HG03025 (cell line): Measurements from ENCODE around the gene PHACTR2.
"Not testable (repeated sequence)": the region's sequence is repeated elsewhere in the genome, so short reads cannot be mapped to it uniquely, and the experiment has no call there.

Experiments
- ATAC-seq: cut with Tn5 transposase; IDR thresholded peaks from one replicate; pipeline ENCODE4 v1.9.1; 2021; ENCODE audit warnings: mild to moderate bottlenecking, moderate library complexity; ENCODE audit not compliant: unreplicated experiment, low FRiP score

PHACTR2 gene

DNA sequence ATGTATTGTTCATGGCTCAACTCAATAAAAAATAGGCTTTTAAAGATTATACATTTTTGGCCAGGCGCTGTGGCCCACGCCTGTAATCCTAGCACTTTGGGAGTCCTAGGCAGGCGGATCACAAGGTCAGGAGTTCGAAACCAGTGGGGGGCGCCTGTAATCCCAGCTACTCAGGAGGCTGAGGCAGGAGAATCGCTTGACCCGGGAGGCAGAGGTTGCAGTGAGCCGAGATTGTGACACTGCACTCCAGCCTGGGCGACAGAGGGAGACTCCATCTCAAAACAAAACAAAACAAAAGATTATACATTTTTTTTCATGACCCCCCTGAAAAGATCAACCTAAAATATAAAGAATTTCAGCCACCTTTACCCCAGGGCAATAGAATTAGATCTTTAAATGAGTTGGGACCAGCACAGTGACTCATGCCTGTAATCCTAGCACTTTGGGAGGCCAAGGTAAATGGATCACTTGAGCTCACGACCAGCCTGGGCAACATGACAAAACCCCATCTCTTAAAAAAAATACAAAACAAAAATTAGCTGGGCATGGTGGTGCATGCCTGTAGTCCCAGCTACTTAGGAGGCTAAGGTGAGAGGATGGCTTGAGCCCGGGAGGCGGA lies 60.4 kb downstream of the PHACTR2 start:
- ATAC-seq, result not testable (repeated sequence)

DNA sequence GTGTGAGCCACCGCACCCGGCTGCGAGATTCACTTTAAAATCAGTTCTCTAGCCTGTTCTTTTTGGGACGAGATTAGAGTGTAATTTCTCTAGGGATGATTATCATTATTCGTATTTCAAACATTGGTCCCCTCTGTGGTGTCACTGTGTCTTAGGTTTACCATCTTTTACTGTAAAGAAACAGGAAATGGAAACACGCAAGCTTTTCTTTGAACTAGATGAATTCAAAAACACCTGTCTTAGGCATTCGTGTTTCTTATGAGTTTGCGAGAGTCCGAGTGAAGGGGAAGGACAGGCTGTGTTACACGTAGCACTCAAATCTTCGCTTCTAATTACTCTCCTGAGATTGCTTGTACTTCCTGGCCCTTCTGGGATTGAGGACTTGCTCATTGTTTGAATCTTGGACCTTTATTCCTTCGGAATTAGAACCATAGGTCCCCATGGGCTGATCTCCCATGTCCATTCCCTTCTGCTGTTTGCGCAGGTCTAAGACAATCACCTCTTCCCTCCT lies 61.6 kb downstream of the PHACTR2 start:
- no peak for ATAC-seq

DNA sequence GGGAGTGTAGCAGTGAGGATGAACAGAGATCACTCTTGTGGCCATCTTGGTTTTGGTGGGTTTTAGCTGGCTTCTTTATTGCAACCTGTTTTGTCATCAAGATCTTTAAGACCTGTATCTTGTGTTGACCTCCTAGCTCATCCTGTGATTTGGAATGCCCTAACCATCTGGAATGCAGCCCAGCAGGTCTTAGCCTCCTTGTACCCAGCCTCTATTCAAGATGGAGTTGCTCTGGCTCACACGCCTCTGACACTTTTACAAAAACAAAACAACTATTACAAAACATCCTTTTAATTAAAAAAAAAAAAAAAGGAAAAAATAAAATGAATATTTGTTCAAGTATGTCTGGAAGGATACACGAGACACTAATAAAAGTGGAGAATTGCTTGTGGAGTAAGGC lies 62.4 kb downstream of the PHACTR2 start:
- ATAC-seq, result no peak

DNA sequence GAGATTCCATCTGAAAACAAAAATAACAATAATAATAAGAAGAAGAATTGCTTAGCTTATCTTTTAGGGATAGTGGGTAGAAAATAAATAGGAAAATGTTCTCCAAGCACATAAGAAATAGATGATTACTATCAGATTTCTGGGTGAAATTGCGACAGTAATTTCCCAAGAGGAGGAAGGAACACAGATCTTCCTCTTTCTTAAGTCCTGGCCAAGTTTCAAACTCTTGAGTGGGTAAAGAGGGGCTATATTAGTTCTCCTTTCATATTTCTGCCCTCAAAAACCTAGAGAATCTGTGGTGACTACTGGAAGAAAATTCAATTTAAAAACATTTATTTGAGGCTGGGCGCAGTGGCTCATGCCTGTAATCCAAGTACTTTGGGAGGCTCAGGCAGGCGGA lies 63.7 kb downstream of the PHACTR2 start:
- no peak for ATAC-seq

DNA sequence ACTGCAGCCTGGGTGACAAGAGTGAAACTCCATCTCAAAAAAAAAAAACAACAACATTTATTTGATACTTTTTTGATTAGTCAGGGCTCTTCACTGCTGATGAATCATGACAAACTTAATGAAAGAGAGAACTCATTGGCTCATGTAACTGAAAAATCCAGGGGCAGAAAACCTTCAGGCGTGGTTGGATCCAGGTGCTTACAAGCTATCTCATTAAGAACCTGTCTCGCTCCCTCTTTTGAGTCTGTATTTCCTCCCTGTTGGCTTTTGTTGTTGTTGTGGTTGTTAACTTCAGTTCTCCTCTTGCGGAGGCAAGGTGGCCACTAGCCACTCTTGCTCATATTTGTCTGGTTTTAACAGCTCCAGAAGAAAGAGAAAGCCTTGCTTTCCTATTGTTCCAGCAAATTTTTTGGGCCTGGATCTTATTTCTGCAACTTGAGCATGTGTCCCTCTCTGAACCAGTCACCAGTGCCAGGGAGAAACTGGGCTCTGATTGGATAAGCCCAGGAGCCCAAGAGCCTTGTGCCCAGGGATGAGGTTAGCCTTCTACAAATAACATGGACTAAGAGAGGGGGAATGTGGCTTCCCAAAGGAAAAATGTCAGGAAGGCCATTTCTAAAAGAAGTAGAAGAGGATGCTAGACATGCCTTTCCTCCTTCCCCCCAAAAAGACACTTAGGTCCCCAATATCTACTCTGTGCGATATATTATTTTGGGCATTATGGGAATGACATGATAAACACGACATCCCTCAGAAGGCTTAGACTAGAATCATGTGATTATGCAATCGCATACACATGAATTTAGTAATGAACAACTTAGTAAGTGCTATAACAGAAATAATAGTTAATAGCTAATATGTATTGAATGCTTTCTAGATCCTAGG lies 64.5 kb downstream of the PHACTR2 start:
- no peak for ATAC-seq

DNA sequence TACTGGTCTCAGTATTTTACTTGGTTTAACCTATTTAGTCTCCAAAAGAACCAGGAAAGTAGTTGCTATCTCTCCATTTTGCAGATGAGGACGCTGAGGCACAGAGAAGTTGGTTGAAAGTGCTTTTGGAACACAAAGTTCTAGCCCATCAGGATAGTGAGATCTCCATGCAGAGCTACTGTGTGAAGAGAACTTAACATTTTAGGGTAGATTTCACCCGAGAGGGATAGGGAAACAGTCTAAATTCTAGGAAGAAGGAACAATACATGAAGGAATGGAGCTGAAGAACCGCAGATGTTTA lies 65.1 kb downstream of the PHACTR2 start:
- ATAC-seq, result no peak

DNA sequence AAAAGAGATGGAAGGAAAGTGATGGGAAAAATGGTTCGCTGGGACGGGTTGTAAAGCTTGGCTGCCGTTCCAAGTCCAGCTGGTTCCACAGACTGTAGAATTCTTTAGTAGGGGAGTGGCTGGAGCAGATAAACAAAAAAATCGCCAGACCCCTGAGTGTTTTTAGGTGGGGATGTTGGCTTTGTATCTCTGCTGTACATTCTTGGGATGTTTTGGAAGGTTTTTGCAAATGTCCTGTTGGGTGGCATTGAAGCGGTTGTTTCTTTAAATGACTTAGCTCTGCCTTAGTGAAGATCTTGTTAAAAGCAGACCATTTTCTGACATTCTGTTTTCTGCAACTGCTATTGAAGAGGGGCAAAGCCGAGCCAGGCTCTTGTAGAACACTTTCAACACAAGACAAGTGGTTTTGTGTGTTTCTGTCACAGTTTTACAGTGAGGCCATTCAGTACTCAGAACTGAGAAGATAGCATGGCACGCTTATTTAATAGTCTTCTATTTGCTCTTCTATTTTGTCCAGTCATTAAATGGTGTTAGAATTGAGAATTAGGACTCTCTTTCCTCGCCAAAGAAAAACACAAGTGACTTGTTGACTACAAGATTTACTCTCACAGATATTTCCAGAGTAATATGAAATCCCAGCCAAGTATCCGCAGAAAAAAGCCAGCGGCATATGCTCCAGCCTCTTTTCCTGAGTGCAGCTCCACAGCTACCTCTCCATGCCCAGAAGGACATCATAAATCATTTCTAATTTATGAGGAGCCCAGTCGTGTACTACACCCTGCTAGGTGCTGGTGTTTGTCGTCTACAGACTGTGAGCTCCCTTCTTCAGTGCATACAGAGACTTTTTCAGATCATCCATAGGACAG lies 65.8 kb downstream of the PHACTR2 start:
- ATAC-seq, result no peak

DNA sequence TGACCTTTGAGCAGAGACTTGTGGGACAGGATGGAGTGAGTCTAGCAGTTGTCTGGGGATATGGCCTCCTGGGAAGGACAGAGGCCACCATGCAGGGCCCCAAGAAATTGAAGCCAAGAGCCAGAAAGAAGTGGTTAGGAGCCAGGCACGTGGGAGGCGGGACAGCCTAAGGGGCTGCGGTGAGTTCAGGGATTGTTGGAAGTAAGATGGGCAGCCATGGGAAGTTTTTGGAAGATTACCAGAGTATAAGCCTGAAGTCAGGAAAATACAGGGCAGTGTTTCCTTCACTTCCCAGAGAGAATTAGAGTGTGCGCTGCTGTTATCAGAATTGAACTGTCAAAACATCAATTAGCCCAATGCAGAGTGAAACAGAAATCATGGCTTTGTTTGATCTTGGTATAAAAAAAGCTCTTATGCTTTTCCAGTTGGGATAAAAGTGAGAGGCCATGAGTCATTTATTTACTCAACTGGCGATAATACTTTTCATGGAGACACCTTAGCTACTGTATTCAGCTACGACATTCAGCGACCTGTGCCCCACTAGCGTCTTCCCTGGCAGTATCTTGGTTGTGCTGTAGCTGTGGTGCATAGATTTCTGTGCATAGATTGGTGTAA lies 66.9 kb downstream of the PHACTR2 start:
- ATAC-seq, result no peak

DNA sequence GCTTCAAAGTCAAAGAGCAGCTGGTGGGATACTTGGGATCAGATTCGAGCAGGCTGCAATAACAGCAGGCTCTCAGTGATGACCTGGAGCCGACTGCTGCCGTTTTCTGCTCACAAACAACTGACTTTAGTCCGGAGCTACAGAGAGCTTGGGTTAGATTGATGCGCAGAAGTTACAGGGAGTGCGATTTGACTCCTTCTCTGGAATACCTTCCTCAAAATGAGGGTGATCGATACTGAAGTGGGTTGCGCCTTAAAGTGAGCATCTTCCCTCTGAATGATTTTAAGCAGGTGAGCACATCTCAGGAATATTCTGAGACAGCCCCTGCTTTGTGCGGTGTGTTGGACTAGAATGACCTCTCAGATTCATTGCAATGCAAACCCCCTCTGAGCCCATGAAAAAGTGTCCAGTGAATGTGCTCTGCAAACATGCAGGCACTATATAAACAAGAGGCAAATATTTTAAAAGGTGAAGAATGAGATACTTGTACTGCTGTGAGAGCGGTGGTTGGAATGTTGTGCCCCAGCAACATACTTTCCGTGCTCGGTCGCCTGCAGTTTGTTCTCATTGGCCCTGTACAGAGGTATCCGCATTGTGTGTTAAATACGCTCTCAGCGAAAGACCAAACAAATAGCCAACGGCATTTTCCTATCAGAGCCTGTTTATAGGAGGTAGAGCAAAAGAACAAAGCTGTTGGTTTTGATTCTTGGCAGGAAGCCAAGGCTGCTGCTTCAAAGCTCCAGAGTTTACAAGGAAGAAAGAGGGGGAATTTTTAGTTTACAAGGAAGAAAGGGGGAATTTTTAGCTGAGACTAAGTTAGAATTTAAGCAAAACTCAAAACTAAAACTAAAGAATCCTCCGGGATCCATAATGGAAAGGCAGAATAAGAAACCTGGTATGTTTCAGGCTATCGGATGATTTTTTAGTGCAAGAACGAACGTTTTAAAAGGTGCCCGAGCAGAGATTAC lies 67.7 kb downstream of the PHACTR2 start:
- no peak for ATAC-seq

DNA sequence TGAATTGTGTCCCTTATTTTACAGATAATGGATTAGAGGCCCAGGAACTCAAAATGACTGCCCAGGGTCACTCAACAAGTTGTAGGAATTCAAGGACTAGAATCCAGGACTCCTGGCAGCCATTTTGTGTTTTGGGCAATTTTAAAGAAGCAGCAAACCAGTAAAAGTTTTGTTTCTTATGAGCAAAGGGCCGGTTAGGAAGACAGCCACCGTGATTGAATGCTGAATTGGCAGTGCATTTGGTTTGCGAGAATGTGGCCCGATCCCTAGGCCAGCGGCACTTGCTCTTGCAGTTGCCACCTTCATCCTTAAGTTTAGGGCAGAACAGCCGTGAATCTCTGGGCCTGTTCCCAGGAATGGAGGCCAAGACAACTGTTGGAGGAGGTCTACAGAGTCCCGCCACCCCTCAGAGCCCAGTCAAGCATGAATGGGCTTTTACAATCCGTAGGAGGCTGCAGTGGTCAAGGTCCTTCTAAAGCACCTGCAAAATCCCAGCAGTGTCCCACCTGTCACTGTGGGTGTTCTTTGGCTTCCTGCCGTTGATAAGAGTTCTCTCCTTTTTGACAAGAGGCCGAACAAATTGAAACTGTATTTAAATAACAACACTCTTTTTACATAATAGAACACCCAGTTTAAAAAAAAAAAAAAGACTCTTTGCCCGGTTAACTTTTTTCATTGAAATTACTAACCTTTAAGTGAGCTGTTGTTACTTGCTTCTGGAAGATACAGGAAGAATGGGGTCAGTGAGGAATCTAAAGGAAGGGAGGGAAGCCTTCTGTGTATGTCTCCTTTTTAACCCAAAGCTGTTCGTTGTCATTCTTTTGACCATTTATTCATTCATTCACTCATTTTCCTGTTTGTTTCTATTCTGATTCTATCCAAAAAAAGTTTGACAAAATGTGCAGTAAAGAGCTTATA lies 68.7 kb downstream of the PHACTR2 start:
- no peak for ATAC-seq

DNA sequence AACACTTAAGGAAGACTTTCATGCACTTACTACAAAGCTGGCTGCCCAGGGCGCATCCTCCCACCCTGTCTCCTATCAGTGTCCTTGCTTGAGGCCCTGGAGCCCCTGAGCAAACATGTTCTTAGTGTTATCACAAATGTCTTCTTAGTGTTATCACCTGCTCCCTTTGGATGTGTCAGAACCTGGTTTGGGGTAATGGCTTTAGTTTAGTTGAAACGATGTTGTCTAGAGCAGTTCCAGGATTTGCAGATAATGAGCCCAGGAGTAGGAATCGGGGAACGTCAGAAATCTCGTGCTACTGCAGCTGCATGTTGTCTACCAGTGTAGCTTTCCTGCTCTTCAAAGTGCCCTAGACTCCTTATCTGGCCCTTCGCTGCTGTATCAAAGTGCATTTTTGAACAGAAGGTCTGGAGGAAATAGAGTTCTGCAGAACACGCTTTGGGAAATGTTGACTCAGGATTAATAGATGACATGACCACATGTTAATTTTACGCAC lies 69.6 kb downstream of the PHACTR2 start:
- no peak for ATAC-seq

DNA sequence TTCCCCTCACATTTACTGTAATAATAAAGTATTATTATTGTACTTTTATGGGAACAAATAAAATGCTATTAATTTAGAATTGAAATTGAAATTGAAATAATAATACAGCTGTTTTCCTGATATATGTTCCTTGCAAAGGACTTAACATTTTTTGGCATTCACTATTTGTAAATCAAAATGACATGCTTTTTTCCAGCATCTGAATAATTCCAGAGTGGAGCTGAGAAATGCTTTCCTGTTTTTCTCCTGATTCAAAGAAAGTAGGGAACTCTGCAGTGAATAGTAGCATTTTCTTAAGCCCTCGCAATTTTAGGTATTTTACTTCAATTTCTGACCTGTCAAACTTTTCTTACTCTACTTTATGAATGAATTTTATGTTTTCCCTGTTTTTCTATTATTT lies 72.1 kb downstream of the PHACTR2 start:
- no peak for ATAC-seq

DNA sequence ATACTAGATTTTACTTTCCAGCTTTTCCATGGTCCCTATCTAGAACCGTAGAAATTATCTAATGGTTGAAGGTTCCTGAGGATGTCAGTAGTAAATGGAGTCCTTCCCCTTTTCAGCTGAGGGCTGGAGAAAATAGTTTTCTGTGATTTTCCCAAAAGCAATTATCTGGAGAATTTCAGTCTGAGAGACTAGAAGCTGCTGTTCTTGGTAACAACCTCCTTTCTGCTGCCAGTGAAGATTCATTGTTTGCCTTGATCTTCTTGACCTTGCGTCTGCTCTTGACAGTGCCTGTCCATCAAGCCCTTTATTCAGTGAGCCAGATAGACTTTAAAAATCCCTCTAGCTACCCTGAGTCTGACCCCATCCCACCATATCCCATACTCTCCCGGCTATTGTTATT lies 73.1 kb downstream of the PHACTR2 start:
- ATAC-seq, result no peak

DNA sequence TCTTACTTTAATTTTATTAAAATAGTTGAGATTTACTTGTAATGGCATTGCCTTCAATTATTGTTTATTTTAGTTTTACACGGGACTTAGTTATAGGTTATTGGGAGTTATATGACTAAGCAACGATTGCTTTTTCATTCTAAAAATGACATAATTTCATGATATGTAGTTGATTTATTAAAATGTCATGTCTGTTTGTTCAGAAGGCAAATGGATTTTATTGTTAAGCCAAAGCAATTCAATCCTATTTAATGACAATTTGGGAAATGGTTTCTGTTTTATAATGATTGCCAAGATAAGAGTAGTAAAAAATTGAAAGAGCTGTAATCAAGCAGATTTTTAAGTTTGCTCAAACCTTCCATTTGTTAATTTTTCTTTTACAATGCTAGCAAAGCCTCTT lies 74.7 kb downstream of the PHACTR2 start:
- ATAC-seq, result no peak

DNA sequence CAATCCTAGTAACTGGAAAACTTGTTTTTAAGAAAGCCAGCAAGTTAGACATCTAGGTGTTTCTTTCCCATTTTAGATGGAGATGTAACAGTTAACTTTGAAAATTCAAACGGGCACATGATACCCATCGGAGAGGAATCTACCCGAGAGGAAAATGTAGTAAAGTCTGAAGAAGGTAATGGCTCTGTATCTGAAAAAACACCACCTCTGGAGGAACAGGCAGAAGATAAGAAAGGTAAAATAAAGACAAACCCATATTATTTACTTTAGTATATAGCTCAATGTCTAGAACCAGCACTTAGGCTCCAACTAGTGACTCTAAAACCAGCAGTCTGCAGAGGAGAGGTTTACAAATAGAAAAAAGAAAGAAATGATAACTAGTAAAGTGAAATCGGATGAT lies 75.9 kb downstream of the PHACTR2 start:
- no peak for ATAC-seq

DNA sequence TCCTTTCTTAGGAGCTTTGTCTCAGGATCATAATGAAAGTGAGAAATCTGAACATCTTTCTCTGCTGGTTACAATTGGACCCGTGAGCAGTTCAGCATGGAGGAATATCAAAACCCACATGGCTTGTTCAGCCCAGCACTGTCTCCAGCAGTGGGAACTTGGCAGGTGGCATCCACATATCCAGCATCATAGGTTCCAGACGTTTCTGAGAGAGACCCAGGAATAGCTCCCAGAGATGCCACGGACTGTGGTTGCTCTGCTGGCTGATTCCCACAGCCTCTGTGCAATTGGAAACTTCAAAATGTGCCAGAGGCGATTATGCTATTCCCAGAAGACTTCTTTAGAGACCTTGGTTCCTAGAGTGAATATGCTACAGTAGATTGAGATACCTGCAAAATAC lies 76.4 kb downstream of the PHACTR2 start:
- no peak for ATAC-seq

DNA sequence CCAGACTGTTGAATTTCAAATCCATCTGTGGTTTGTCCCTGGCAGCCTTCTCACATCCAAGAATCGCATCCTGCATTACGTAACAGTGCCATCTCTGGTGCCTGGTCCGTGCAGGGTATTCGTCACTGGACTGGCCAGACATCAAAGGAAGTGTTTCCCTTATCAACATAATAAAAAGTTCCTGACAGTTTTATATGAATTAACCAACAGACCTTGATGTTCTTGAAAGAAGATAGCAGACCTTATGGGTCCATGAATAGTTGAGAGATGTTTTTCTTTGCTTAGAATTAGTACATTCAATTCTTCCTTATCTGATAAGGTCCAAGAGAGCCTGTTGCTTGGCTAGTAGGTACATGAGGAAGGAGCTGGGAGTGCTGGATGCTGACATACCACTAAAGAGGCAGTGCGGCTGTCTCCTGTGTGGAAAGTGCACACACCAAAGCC lies 77.6 kb downstream of the PHACTR2 start:
- ATAC-seq, result no peak

DNA sequence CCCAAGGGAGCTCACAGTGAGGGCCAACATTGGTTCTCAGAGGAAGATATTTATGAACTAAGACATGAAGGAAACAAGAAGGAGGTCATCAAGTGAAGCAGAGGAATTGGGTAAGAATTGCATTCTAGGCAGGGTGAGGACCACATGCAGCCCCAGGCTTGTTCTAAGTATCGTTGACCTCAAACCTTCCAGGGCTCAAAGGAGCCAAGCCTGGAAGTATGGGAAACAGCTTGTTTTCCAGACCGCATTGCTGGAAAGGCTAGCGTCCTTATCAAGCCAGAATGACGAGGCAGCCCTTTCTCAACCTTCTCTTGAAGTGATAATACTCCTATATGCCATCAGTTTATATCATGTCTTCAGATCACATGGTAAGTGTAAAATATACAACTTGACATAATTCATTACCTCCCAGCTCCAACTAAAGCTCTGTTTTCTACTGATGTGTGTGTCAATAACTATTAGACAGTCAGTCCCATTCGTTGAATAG lies 79.6 kb downstream of the PHACTR2 start:
- no peak for ATAC-seq
